MM.1S (cell line): ENCODE results near the gene APOBEC3C.
"Not testable (repeated sequence)": the region's sequence is repeated elsewhere in the genome, so short reads cannot be mapped to it uniquely, and the experiment has no call there.

Experiments used
- DNase-seq: peaks from one replicate; pipeline ENCODE4 v3.0.0-alpha.2; 2015
- H2AFZ ChIP-seq: fragments of 300-600 bp; sonication (generic); 2 replicates; pipeline ENCODE4 v1.6.0; 2016; ENCODE audit warnings: antibody characterized with exemption, low read length
- H3F3A ChIP-seq: fragments of 300-600 bp; sonication (generic); 2 replicates; pipeline ENCODE4 v1.6.1; 2016; ENCODE audit warnings: mild to moderate bottlenecking, antibody characterized with exemption, low read length, moderate library complexity, mixed read lengths; ENCODE audit not compliant: insufficient read depth
- H3K27ac ChIP-seq: fragments of 300-600 bp; sonication (generic); 2 replicates; pipeline ENCODE4 v1.5.1; 2016; ENCODE audit warnings: mild to moderate bottlenecking, low read length
- H3K27me3 ChIP-seq: fragments of 300-600 bp; sonication (generic); replicated peaks from 2 replicates; pipeline ENCODE4 v1.6.0; 2016; ENCODE audit warnings: low read length; ENCODE audit not compliant: insufficient read depth
- H3K36me3 ChIP-seq: fragments of 300-600 bp; sonication (generic); replicated peaks from 2 replicates; pipeline ENCODE4 v1.6.1; 2016; ENCODE audit warnings: mild to moderate bottlenecking, low read length, mixed read lengths; ENCODE audit not compliant: insufficient read depth
- H3K4me1 ChIP-seq: fragments of 300-600 bp; sonication (generic); 2 replicates; pipeline ENCODE4 v1.6.1; 2016; ENCODE audit warnings: low read length, mixed read lengths
- H3K4me2 ChIP-seq: fragments of 300-600 bp; sonication (generic); 2 replicates; pipeline ENCODE4 v1.6.0; 2016; ENCODE audit warnings: low read depth, low read length
- H3K4me3 ChIP-seq: fragments of 300-600 bp; sonication (generic); 2 replicates; pipeline ENCODE4 v1.5.1; 2016; ENCODE audit warnings: low read length, mixed read lengths
- H3K79me2 ChIP-seq: fragments of 300-600 bp; sonication (generic); 2 replicates; pipeline ENCODE4 v1.6.1; 2016; ENCODE audit warnings: mixed run types, low read length, mixed read lengths
- H3K9ac ChIP-seq: fragments of 300-600 bp; sonication (generic); 2 replicates; pipeline ENCODE4 v1.6.1; 2016; ENCODE audit warnings: low read length, mixed read lengths
- H3K9me2 ChIP-seq: fragments of 300-600 bp; sonication (generic); replicated peaks from 2 replicates; pipeline ENCODE4 v1.6.1; 2016; ENCODE audit warnings: mild to moderate bottlenecking, low read length, mixed read lengths; ENCODE audit not compliant: insufficient read depth
- H3K9me3 ChIP-seq: fragments of 300-600 bp; sonication (generic); replicated peaks from 2 replicates; pipeline ENCODE4 v1.6.1; 2016; ENCODE audit warnings: mild to moderate bottlenecking, low read length, mixed read lengths; ENCODE audit not compliant: insufficient read depth
- H4K20me1 ChIP-seq: fragments of 300-600 bp; sonication (generic); 2 replicates; pipeline ENCODE4 v1.6.1; 2016; ENCODE audit warnings: mild to moderate bottlenecking, low read length, moderate library complexity, mixed read lengths; ENCODE audit not compliant: insufficient read depth
- CTCF ChIP-seq: fragments of 300-600 bp; sonication (generic); IDR thresholded peaks from 2 replicates; pipeline ENCODE4 v1.5.1; 2016; ENCODE audit warnings: antibody characterized with exemption, low read length, mixed read lengths
- EZH2 ChIP-seq: fragments of 300-600 bp; sonication (generic); optimal IDR thresholded peaks from 2 replicates; pipeline ENCODE3; 2017; ENCODE audit warnings: low read depth, mild to moderate bottlenecking, antibody characterized with exemption, low read length, mixed read lengths
- EZH2phosphoT487 ChIP-seq: fragments of 300-600 bp; sonication (generic); IDR thresholded peaks from 2 replicates; pipeline ENCODE4 v1.6.1; 2018; ENCODE audit warnings: antibody characterized with exemption, low read length

Gene APOBEC3C

DNA sequence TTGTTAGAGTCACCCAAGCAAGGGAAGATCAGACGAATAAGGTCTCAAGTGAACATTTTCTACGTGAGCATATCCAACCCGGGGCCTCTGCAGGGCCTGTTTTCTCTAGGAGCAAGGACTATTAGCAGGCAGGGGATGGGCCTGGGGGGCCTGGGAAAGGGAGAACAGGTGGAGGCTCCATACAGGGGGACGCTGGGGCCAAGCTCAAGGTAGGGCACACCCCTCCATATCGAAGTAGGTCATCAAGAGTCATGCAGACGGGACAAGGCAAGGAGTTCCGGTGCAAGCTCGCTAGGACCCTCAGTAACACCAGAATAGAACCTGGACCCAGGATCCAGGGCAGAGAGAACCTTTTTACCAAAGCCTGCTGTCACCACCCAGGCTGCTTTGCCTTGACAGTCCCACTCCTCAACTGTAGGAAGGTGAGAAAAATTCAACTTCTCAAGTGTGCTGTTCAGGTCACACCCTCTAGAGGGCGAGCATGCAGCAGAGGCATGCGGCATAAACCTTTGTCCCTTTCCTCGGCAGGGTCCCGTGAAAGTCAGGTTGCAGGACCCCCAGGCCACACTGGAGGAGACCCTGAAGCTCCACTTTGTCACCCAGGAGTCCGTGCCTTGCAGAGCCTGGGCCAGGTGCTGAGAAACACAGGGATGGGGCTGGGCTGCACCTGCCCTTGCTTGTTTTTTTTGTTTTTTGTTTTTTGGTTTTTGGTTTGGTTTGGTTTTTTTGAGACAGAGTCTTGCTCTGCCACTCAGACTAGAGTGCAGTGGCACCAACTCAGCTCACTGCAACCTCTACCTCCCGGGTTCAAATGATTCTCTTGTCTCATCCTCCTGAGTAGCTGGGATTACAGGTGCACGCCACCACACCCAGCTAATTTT, 40.5 kb upstream of the APOBEC3C start:
- no peaks in the 10 kb centered on the region for H3F3A ChIP-seq
- peaks cover under 1% of the 10 kb centered on the region for H3K4me1 ChIP-seq
- no peak overlapping the region for H3K4me3 ChIP-seq
- peak overlapping the region; percentile 60 for H2AFZ ChIP-seq
- no peak overlapping the region; the same call in 1 of the 2 replicates for H3K9ac ChIP-seq
- H3K9me2 ChIP-seq: no peaks in the 10 kb centered on the region
- no peaks in the 10 kb centered on the region for H4K20me1 ChIP-seq
- no peaks in the 10 kb centered on the region for H3K79me2 ChIP-seq
- peak overlapping the region; percentile 38; the same call in 1 of the 2 replicates for H3K4me2 ChIP-seq
- H3K27ac ChIP-seq: no peak overlapping the region
- TF ChIP-seq EZH2phosphoT487 (no peak), CTCF (peak; percentile 90)
- H3K36me3 ChIP-seq: no peaks in the 10 kb centered on the region
- DNase-seq: peak; percentile 74
- no peaks in the 10 kb centered on the region for H3K27me3 ChIP-seq
- no peaks in the 10 kb centered on the region for H3K9me3 ChIP-seq

DNA sequence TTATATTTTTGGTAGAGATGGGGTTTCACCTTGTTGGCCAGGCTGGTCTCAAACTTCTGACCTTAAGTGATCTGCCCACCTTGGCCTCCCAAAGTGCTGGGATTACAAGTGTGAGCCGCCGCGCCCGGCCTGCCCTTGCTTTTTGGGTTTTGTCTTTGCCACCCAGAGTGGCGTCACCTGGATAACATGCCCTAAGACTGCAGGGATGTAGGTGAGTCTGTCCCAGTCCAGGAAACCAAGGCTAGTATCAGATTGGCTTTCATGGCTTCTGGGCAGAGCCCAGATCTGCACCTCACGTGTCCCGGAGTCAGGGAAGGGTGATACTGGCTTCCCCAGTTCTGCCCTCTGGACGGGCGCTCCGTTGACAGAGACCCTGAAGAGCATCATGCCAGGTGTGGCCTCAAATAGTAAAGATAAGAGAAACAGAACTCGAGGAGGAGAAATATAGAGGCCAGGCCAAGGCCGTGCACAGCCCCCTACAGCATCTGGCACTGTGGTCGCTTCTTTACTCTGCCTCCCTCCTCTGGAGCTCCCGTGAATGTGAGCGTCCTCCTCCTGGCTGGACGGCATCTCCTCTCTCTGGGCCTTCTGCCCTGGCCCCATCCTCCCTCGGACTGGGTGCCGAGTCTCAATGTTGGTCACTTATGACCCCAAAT, 39.8 kb upstream of the APOBEC3C start:
- H2AFZ ChIP-seq: no peak overlapping the region
- H3K27me3 ChIP-seq: no peaks in the 10 kb centered on the region
- DNase-seq: no peak
- H3K79me2 ChIP-seq: no peaks in the 10 kb centered on the region
- TF ChIP-seq CTCF (no peak), EZH2phosphoT487 (no peak), EZH2 (no peak)
- no peak overlapping the region for H3K9ac ChIP-seq
- no peak overlapping the region for H3K4me3 ChIP-seq
- no peaks in the 10 kb centered on the region for H3K9me2 ChIP-seq
- H3K36me3 ChIP-seq: no peaks in the 10 kb centered on the region
- no peaks in the 10 kb centered on the region for H3F3A ChIP-seq
- no peaks in the 10 kb centered on the region for H4K20me1 ChIP-seq
- no peaks in the 10 kb centered on the region for H3K4me1 ChIP-seq
- no peak overlapping the region for H3K27ac ChIP-seq
- H3K4me2 ChIP-seq: no peak overlapping the region
- no peaks in the 10 kb centered on the region for H3K9me3 ChIP-seq

DNA sequence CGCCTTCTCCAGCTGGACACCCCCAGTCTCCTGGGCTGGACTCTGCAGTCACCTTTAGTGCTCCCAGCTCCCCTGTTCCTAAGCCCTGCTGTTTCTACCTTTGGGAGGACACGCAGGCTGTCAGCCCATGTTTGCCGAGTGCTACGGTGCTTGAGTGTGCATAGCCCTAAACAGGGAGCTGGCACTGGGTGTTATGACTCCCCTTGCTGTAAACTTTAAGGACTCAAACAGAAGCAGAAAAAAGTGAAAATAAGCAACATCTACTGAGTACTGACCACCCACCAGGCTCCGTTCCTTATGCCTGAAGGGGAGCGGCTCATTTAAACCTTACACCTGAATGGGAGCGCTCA, 39.3 kb upstream of the APOBEC3C start:
- Histone ChIP-seq H3K9ac (no peak overlapping the region), H3K9me3 (no peaks in the 10 kb centered on the region), H3K79me2 (no peaks in the 10 kb centered on the region), H3K27me3 (no peaks in the 10 kb centered on the region), H3K36me3 (no peaks in the 10 kb centered on the region), H3K4me1 (no peaks in the 10 kb centered on the region), H2AFZ (no peak overlapping the region), H3K9me2 (no peaks in the 10 kb centered on the region), H3K4me2 (no peak overlapping the region), H4K20me1 (no peaks in the 10 kb centered on the region), H3F3A (no peaks in the 10 kb centered on the region), H3K27ac (no peak overlapping the region), H3K4me3 (no peak overlapping the region)
- DNase-seq: no peak
- TF ChIP-seq EZH2phosphoT487 (no peak), CTCF (no peak), EZH2 (no peak)

GRCh38 chr22:38977289-38977688, 36.8 kb upstream of the APOBEC3C start:
- H3K4me2 ChIP-seq, H3F3A ChIP-seq, H3K9me2 ChIP-seq, H3K4me1 ChIP-seq, H3K4me3 ChIP-seq, H3K27ac ChIP-seq, H2AFZ ChIP-seq, H3K36me3 ChIP-seq, H4K20me1 ChIP-seq, H3K79me2 ChIP-seq, H3K9me3 ChIP-seq, H3K9ac ChIP-seq, DNase-seq, H3K27me3 ChIP-seq: not testable (repeated sequence)

DNA sequence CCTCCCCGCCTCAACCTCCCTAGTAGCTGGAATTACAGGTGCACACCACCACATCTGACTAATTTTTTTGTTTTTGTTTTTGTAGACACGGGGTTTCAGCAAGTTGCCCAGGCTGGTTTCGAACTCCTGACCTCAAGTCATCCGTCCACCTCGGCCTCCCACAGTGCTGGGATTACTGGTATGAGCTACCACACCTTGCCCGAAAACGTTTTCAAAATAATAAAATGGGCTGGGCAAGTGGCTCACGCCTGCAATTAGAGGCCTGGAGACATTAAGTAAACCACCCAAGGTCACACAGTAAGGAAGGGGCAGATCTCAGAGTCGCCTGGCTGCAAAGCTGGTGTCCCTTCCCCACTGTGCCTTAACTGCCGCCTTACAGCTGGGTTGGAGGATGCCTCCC, 33.5 kb upstream of the APOBEC3C start:
- not testable (repeated sequence) for H3K4me2 ChIP-seq, H2AFZ ChIP-seq, H3K27me3 ChIP-seq, H3K9ac ChIP-seq, DNase-seq, H3K36me3 ChIP-seq, H3K27ac ChIP-seq, H3K9me3 ChIP-seq, H3K4me3 ChIP-seq, H4K20me1 ChIP-seq, H3K9me2 ChIP-seq
- Histone ChIP-seq H3K79me2 (peaks cover 16% of the 10 kb centered on the region), H3K4me1 (peaks cover 32% of the 10 kb centered on the region), H3F3A (peaks cover 25% of the 10 kb centered on the region)
